ENCODE measurements around the gene PCED1B. TPM values are rescaled to one million over a fixed set of nuclear protein-coding genes. Genes with fewer than 3 reads are reported as not detected.

Gene PCED1B
- total RNA-seq, 2 donors from 2014 or later, result 1.1 to 1.9 TPM

GRCh38 chr12:47065546-47065945 lies 13.9 kb upstream of the PCED1B start:
- ATAC-seq, result no peak
- intact Hi-C loops (cut with DNase I), result no loop called here
- no peak for DNase-seq

GRCh38 chr12:47066278-47067025 lies 13.0 kb upstream of the PCED1B start:
- no peak for DNase-seq
- intact Hi-C loops (cut with DNase I), result no loop called here
- peak in 1 of 2 donors; percentile 75 for ATAC-seq

DNA sequence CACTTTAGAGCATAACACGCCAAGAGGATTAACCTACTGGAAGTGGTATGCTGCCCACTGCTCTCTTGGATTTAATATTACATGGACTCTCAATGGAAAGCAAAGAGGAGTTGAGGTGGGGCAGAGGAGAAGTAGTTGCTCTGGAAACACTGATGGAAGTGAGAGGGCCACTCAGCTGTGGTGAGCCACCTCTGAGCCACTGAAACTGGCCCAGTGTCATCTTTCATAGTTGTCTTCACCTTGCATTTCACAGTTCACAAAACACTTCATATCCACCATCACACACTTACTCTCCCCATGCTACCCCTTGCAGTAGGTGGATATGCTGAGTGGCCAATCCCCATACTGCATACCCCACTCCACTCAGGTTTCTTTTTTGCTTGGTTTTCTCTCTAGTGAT lies 12.2 kb upstream of the PCED1B start:
- ATAC-seq, result no peak
- no peak for DNase-seq
- intact Hi-C loops (cut with DNase I), result no loop called here

DNA sequence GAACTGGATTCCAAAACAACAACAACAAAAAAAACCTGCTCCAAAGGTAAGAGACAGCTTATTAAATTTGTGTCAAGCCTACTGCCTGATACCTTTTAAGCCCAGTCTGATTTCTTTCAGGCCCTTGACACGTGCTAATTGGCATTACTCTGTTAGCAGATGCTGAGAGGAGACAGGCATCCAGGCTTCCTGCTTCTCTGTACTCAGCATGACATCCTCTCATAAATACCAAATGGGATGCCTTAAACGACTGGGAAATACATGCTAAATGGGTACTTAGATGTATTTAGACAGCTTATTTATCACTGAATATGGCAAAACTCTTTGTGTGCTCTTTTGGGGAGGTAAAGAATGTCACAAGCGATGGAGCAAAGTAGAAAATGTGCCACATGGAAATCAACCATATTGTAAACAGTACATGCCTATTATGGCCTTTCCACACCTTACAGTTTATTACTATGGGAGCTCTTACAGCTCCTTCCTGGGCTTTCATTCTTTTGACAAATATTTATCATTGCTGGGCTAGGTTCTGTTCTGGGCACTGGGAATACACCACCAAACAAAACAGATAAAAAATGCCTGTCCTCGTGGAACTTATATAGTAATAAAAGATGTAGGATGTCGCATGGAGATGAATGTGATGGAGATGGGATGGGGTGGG lies 11.5 kb upstream of the PCED1B start:
- no peak for ATAC-seq
- DNase-seq, result no peak
- intact Hi-C loops (cut with DNase I), result no loop called here

DNA sequence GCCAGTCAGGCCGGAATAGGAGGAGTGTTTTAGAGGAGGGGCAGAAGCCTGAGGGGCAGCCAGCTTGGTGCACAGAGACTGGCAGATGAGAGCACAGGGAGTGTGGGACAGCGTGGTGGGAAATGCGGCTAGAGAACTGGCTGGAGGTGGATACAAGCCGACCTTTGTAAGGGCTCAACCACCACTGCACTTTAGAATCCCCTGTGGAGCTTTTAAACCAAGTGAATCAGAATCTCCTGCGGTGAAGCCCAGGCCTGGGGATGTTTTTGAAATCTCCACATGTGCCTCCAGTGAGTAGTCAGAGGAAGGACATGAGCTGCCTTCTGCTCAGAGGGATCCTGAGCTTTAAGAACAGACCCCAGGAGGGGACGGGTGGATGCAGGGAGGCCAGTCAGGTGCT lies 10.9 kb upstream of the PCED1B start:
- ATAC-seq, result no peak
- intact Hi-C loops (cut with DNase I), result no loop called here

GRCh38 chr12:47070310-47070709 lies 9.1 kb upstream of the PCED1B start:
- intact Hi-C loops (cut with DNase I), result no loop called here

More for the DNA sequence above, 10.9 kb upstream of the PCED1B start:
- no peak for DNase-seq

DNA sequence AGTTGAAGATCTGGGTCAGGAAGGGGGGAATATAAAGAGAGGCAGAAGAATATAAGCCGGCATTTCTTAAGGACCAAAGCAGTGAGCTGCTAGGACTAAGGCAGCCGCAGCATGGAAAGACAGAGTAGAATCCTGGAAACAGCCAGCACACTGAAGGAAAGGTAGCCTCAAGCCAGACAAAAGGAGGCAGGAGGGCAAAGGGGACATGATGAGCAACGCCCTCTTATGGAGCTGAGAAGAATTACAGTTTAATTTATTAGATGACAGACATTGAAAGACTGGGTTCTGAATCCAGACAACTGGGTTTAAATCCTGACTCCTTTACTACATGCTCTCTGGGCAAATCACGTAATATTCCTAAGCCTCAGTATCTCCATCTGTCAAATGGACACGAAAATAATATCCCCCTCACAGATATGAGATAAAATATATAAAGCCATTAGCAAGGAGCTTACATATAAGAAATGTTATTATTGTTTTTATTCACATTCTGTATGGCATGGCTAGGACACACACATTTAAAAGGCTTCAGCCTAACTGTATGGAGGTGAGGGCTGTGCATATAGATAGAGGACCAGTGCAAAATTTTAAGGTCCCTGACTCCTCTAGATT lies 8.1 kb upstream of the PCED1B start:
- DNase-seq (no peak), ATAC-seq (no peak)
- intact Hi-C loops (cut with DNase I), result no loop called here

More at GRCh38 chr12:47070310-47070709, 9.1 kb upstream of the PCED1B start:
- ATAC-seq, result no peak
- no peak for DNase-seq

DNA sequence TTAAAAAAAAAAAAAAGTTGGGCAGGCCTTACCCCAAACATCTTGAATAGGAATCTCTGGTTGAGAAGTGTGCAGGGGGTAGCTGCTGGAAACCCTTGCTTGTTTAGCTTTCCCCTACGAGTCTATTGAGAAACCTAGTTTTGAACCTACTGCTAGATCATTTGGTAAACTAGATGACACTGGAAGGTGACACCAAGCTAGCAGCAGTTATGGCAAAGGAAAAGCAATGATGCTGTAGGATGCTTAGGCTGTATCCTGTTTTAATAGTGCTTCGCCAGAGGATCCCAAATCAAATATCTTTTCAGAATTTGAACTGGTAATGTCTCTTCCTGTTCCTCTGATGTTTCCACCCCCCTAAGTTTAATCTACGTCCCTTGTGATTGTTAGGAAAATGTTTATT lies 5.5 kb upstream of the PCED1B start:
- intact Hi-C loops (cut with DNase I), result no loop called here
- no peak for DNase-seq
- no peak for ATAC-seq

GRCh38 chr12:47074757-47075156 lies 4.7 kb upstream of the PCED1B start:
- ATAC-seq (no peak), DNase-seq (no peak)
- intact Hi-C loops (cut with DNase I), result loop anchor here in 1 of 2 donors (5.0 kb wide), 1 partner anchor 233 kb away; no protein-coding TSS in a partner anchor

GRCh38 chr12:47075192-47076084 lies 4.0 kb upstream of the PCED1B start:
- no peak for DNase-seq
- intact Hi-C loops (cut with DNase I), result loop anchor here in 1 of 2 donors (5.0 kb wide), 1 partner anchor 232 kb away; no protein-coding TSS in a partner anchor
- ATAC-seq, result no peak

DNA sequence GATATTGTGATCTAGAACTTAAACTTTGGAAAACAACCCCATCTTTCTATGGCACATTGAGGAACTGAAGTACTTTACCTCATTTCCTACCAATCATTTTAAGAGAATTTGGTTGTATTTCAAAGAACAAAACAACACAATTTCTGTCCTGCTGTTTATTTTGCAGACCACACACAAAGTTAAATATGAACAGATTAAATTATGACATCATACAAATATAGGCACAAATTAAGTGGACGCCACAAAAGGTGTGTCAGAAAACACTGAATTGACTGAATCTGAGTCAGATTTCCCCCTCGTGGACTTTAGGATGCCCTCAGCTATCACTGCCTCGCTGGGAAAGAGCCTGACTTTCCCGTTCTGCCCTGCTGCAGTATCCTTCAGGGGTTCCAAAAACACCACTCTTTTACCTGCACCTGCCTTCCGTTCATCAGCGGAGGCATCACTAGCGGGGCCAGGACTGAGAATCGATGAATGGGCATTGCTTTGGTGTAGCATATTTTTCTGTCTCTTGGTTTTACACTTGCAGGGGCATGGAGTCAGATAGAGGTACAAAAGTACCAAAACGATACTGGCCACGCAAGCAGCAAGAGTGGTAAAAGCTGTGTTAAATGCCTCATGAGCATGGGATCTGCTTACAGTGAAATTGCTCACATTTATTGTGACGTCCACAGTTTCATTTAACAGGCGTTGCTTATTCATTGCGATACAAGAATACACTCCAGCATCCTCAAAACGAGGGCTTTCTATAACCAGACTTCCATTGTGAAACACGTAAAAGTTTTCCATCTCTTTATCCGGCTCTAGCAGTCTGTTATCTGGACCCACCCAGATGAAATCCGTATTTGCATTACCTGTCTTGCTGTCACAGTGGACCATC lies 2.0 kb upstream of the PCED1B start:
- DNase-seq, result no peak
- no peak for ATAC-seq
- intact Hi-C loops (cut with DNase I), result loop anchor here in 1 of 2 donors (5.0 kb wide), 1 partner anchor 230 kb away; no protein-coding TSS in a partner anchor

DNA sequence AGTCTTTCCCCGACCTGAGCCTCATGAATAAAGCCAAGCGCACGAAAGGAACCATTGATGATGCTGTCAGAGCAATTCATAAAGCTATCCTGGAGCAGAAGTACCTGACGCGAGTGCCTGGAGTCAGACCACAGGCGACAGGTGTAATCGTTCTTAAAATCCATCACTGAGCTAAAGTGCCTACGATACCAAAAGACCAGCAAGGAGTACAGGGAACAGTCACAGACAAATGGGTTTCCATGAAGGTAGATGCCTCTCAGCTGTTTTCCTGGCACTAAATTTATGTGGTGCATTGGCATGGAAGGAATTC lies 1.4 kb upstream of the PCED1B start:
- intact Hi-C loops (cut with DNase I), result loop anchor here in 1 of 2 donors (5.0 kb wide), 1 partner anchor 229 kb away; no protein-coding TSS in a partner anchor
- no peak for ATAC-seq
- no peak for DNase-seq

GRCh38 chr12:47078733-47079467 lies 521 bp upstream of the PCED1B start:
- ATAC-seq (peak in 1 of 2 donors; percentile 35), DNase-seq (peak; percentile 41)
- intact Hi-C loops (cut with DNase I), result loop anchor here in 1 of 2 donors (5.0 kb wide), 1 partner anchor 228 kb away; no protein-coding TSS in a partner anchor

GRCh38 chr12:47079981-47080724 lies 732 bp downstream of the PCED1B start:
- intact Hi-C loops (cut with DNase I), result loop anchor here in 1 of 2 donors (5.0 kb wide), 2 partner anchors 227 to 317 kb away; no protein-coding TSS in a partner anchor
- ATAC-seq (peak; percentile 64 to 66), DNase-seq (peak; percentile 81)

DNA sequence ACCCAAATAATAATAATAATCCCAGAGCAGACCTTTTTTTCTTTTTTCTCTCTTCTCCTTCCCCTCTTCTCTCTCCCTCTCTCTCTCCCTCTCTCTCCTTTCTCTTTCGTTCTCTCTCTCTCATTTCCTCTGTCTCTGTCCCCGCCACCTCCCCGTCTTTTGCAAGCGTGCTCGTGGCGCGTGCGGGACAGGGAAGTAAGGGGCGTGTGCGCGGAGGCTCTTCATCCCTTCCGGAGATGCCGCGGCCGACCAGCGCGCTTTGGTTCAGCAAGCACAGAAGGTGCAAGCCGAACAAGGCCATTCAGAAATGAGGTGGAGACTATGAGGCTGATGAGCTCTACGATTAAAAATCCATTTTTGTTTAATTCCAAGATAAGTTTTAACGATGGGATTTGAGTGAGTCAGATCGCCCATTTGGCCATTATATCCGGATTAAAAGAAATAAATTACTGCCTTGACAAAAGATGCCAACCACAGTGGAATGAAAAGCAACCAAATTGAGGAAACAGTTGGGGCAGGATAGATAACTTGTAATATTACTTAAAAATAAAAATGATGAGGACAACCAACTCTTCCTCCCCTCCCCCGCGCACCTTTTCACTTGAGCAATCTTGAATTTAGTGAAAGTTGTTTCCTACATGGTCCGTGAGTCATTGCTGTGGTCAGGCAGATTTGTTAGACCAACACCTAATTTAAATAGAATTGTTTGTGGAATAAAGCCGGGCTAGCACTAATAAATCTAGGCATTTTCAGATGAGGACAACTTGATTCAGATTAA lies 1.5 kb downstream of the PCED1B start:
- ATAC-seq (peak; percentile 32 to 56), DNase-seq (peak; percentile 74)
- intact Hi-C loops (cut with DNase I), result loop anchor here in 1 of 2 donors (5.0 kb wide), 1 partner anchor 316 kb away; no protein-coding TSS in a partner anchor

DNA sequence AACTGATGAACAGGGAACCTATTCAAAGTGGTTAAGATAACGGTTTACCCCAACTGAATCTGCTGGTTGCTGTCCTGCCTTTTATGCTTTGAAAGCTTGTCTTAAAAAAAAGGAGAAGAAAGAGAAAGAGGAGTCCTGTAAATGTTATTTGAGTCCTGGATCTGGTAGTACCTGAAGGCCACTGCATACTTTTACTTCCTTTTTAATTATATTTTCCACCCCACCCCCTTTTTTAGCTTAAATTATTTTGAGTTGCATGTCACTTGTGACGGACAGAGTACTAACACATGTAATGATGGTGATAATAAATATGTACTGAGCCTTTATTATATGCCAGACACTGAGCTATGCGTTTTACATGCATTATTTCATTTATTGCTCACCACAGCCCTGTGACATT lies 2.9 kb downstream of the PCED1B start:
- DNase-seq, result no peak
- no peak for ATAC-seq
- intact Hi-C loops (cut with DNase I), result loop anchor here in 1 of 2 donors (5.0 kb wide), 1 partner anchor 315 kb away; no protein-coding TSS in a partner anchor
